Hepatocyte (in vitro differentiated cells): ENCODE data around the gene MXI1. TPM values are rescaled to one million over a fixed set of nuclear protein-coding genes. Genes with fewer than 3 reads are reported as not detected.

Source experiments
- DNase-seq: peaks from one replicate; pipeline ENCODE4 v3.0.0-alpha.2; 2016; ENCODE audit warnings: low spot score
- H2AFZ ChIP-seq: fragments of 200-600 bp; sonication (generic); 2 replicates; pipeline ENCODE4 v1.6.0; 2016; ENCODE audit warnings: antibody characterized with exemption, mild to moderate bottlenecking
- H3K27ac ChIP-seq: fragments of 200-600 bp; sonication (generic); 2 replicates; pipeline ENCODE4 v1.5.1; 2016; ENCODE audit warnings: mild to moderate bottlenecking
- H3K27me3 ChIP-seq: fragments of 200-600 bp; sonication (generic); 2 replicates; pipeline ENCODE4 v1.6.1; 2016
- H3K36me3 ChIP-seq: fragments of 200-600 bp; sonication (generic); replicated peaks from 2 replicates; pipeline ENCODE4 v1.5.1; 2016; ENCODE audit warnings: low read depth; ENCODE audit not compliant: insufficient read depth
- H3K4me1 ChIP-seq: fragments of 200-600 bp; sonication (generic); 2 replicates; pipeline ENCODE4 v1.5.1; 2016; ENCODE audit warnings: mild to moderate bottlenecking, moderate library complexity; ENCODE audit not compliant: insufficient read depth
- H3K4me2 ChIP-seq: fragments of 200-600 bp; sonication (generic); 2 replicates; pipeline ENCODE4 v1.6.0; 2016
- H3K4me3 ChIP-seq: fragments of 200-600 bp; sonication (generic); 2 replicates; pipeline ENCODE4 v1.5.1; 2016; ENCODE audit warnings: mild to moderate bottlenecking
- H3K79me2 ChIP-seq: fragments of 200-600 bp; sonication (generic); 2 replicates; pipeline ENCODE4 v1.6.0; 2017; ENCODE audit warnings: mild to moderate bottlenecking
- H3K9me2 ChIP-seq: fragments of 200-600 bp; sonication (generic); replicated peaks from 2 replicates; pipeline ENCODE4 v1.6.0; 2017; ENCODE audit warnings: mild to moderate bottlenecking; ENCODE audit not compliant: insufficient read depth
- H3K9me3 ChIP-seq: fragments of 200-600 bp; sonication (generic); 2 replicates; pipeline ENCODE4 v1.5.1; 2016; ENCODE audit warnings: low read depth, mild to moderate bottlenecking
- H4K20me1 ChIP-seq: fragments of 200-600 bp; sonication (generic); 2 replicates; pipeline ENCODE4 v1.6.0; 2016; ENCODE audit warnings: mild to moderate bottlenecking; ENCODE audit not compliant: insufficient read depth, poor library complexity, severe bottlenecking
- CTCF ChIP-seq: fragments of 200-600 bp; sonication (generic); IDR thresholded peaks from 2 replicates; pipeline ENCODE4 v1.5.1; 2016; ENCODE audit warnings: antibody characterized with exemption, mild to moderate bottlenecking; ENCODE audit not compliant: poor library complexity
- EZH2 ChIP-seq: fragments of 200-600 bp; sonication (generic); IDR thresholded peaks from 2 replicates; pipeline ENCODE4 v1.6.1; 2016; ENCODE audit warnings: antibody characterized with exemption, mild to moderate bottlenecking, borderline replicate concordance
- EZH2phosphoT487 ChIP-seq: fragments of 200-600 bp; sonication (generic); IDR thresholded peaks from one replicate; pipeline ENCODE4 v1.6.1; 2018; ENCODE audit warnings: antibody characterized with exemption, mild to moderate bottlenecking, low read depth, moderate library complexity; ENCODE audit not compliant: unreplicated experiment, severe bottlenecking
- WGBS: methylation state at CpG from one replicate; pipeline ENCODE4 v1.1.6; 2016; ENCODE audit warnings: low lambda C conversion rate; ENCODE audit errors: missing lambda C conversion rate; 5-methylcytosine and 5-hydroxymethylcytosine counted together
- polyA plus RNA-seq: library from polyadenylated mRNA; unstranded; fragments of >200 nt; fragmentation: Nextera tagmentation; extraction: Ambion mirVana; gene quantifications from 2 replicates; pipeline ENCODE4 v1.2.1, GENCODE V29; 2016
- total RNA-seq: library from RNA; depleted of rRNA; stranded (reverse); fragments of >200 nt; gene quantifications from 2 replicates; pipeline ENCODE4 v1.2.3, GENCODE V29; 2014

Gene MXI1
- total and polyA plus RNA-seq, 2 experiments from 2014 or later, result 14.2 to 14.8 TPM

- H2AFZ ChIP-seq, result no peak overlapping the region
- H3K4me1 ChIP-seq, result no peaks in the 10 kb centered on the region
- no peaks in the 10 kb centered on the region for H4K20me1 ChIP-seq
- no peak for DNase-seq
- no peaks in the 10 kb centered on the region for H3K36me3 ChIP-seq
- H3K4me2 ChIP-seq, result no peak overlapping the region
- H3K4me3 ChIP-seq, result no peak overlapping the region
- no peak overlapping the region for H3K27ac ChIP-seq
- H3K79me2 ChIP-seq, result no peaks in the 10 kb centered on the region
- TF ChIP-seq EZH2 (no peak), CTCF (no peak), EZH2phosphoT487 (no peak)
- 72% methylated on average over 3 of the region's 3 CpGs for WGBS
- no peaks in the 10 kb centered on the region for H3K9me2 ChIP-seq
- no peaks in the 10 kb centered on the region for H3K27me3 ChIP-seq
- H3K9me3 ChIP-seq, result no peaks in the 10 kb centered on the region
These were observed 76.9 kb downstream of the MXI1 start for GRCh38 chr10:110284262-110284661.

GRCh38 chr10:110285501-110285900 is 78.1 kb downstream of the MXI1 start:
- no peaks in the 10 kb centered on the region for H3K9me3 ChIP-seq
- WGBS, result 98% methylated on average over 2 of the region's 2 CpGs
- no peak overlapping the region for H3K4me2 ChIP-seq

GRCh38 chr10:110286841-110287240 is 79.4 kb downstream of the MXI1 start:
- 83% methylated on average over 2 of the region's 2 CpGs for WGBS
- TF ChIP-seq EZH2, result no peak
- no peak for TF ChIP-seq CTCF
- no peak for TF ChIP-seq EZH2phosphoT487
- Histone ChIP-seq H2AFZ (no peak overlapping the region), H3K9me3 (no peaks in the 10 kb centered on the region), H3K79me2 (no peaks in the 10 kb centered on the region), H3K4me1 (no peaks in the 10 kb centered on the region), H3K9me2 (no peaks in the 10 kb centered on the region), H3K27ac (no peak overlapping the region), H4K20me1 (no peaks in the 10 kb centered on the region), H3K27me3 (no peaks in the 10 kb centered on the region), H3K4me3 (no peak overlapping the region), H3K36me3 (no peaks in the 10 kb centered on the region), H3K4me2 (no peak overlapping the region)
- no peak for DNase-seq

More at GRCh38 chr10:110285501-110285900, 78.1 kb downstream of the MXI1 start:
- no peaks in the 10 kb centered on the region for H3K4me1 ChIP-seq
- H4K20me1 ChIP-seq, result no peaks in the 10 kb centered on the region
- H3K27ac ChIP-seq, result no peak overlapping the region
- no peak overlapping the region for H2AFZ ChIP-seq
- H3K79me2 ChIP-seq, result no peaks in the 10 kb centered on the region
- DNase-seq, result no peak
- no peaks in the 10 kb centered on the region for H3K9me2 ChIP-seq
- H3K36me3 ChIP-seq, result no peaks in the 10 kb centered on the region
- no peak for TF ChIP-seq EZH2
- no peak for TF ChIP-seq EZH2phosphoT487
- no peak for TF ChIP-seq CTCF
- H3K27me3 ChIP-seq, result no peaks in the 10 kb centered on the region
- no peak overlapping the region for H3K4me3 ChIP-seq

- Histone ChIP-seq H3K4me1 (no peaks in the 10 kb centered on the region), H3K27ac (no peak overlapping the region), H4K20me1 (peaks cover 24% of the 10 kb centered on the region), H3K27me3 (no peaks in the 10 kb centered on the region), H3K9me2 (no peaks in the 10 kb centered on the region), H2AFZ (no peak overlapping the region), H3K9me3 (no peaks in the 10 kb centered on the region), H3K4me3 (no peak overlapping the region), H3K36me3 (peaks cover 9% of the 10 kb centered on the region), H3K4me2 (no peak overlapping the region), H3K79me2 (peaks cover 34% of the 10 kb centered on the region)
- no peak for DNase-seq
- TF ChIP-seq CTCF (no peak), EZH2 (no peak), EZH2phosphoT487 (no peak)
- WGBS, result 87% methylated on average over 1 of the region's 1 CpG
These were observed 89.6 kb downstream of the MXI1 start for GRCh38 chr10:110296966-110297365.
